ENCODE measurements around the gene NEDD4L.

GRCh38 chr18:58175122-58175785 is 131.2 kb downstream of the NEDD4L start:
- TF ChIP-seq CTCF (IDR thresholded peaks at IDR 0.05; ENCODE audit: low read depth, low read length) (no peak), POLR2A (IDR thresholded peaks at IDR 0.05; ENCODE audit: extremely low read depth, insufficient read length) (no peak)
- TF ChIP-seq, protein P1, sequence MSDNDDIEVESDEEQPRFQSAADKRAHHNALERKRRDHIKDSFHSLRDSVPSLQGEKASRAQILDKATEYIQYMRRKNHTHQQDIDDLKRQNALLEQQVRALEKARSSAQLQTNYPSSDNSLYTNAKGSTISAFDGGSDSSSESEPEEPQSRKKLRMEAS (IDR thresholded peaks at IDR 0.05; ENCODE audit: low read depth, low read length), result no peak
